CD14-positive monocyte (primary cell): ENCODE measurements around the gene BCAR3. TPM values are rescaled to one million over a fixed set of nuclear protein-coding genes. Genes with fewer than 3 reads are reported as not detected.

ENCODE experiments used
- DNase-seq, 3 donors: peaks; one replicate each; pipeline ENCODE4 v3.0.0-alpha.2; 2011 to 2022
- H2AFZ ChIP-seq: 2 replicates; pipeline ENCODE4 v1.6.0; 2012; ENCODE audit warnings: mild to moderate bottlenecking, low read depth, low read length, inconsistent platforms; ENCODE audit not compliant: insufficient read depth, poor library complexity, severe bottlenecking
- H3K27ac ChIP-seq, 2 donors: 1 replicate in 1 of 2; 2 replicates in 1 of 2; pipeline ENCODE4 v1.5.1; 2012 to 2013; ENCODE audit warnings: low read length in 2 of 2, control low read depth in 1 of 2, inconsistent platforms in 1 of 2, low read depth in 1 of 2, mild to moderate bottlenecking in 1 of 2
- H3K27me3 ChIP-seq, 2 donors: one replicate each; pipeline versions ENCODE4 v1.6.0 to v1.6.1; 2011 to 2013; ENCODE audit warnings: low read length in 2 of 2; ENCODE audit not compliant: control insufficient read depth in 2 of 2, insufficient read depth in 2 of 2
- H3K36me3 ChIP-seq, 2 donors: replicated peaks in 1 of 2; 1 replicate in 1 of 2; 2 replicates in 1 of 2; pipeline versions ENCODE4 v1.5.1 to v1.6.1; 2012 to 2013; ENCODE audit warnings: low read length in 2 of 2, control low read depth in 1 of 2, inconsistent platforms in 1 of 2, mild to moderate bottlenecking in 1 of 2; ENCODE audit not compliant: insufficient read depth in 2 of 2, control insufficient read depth in 1 of 2
- H3K4me1 ChIP-seq, 2 donors: 1 replicate in 1 of 2; 2 replicates in 1 of 2; pipeline versions ENCODE4 v1.5.1 to v1.6.1; 2012 to 2013; ENCODE audit warnings: low read length in 2 of 2, control low read depth in 1 of 2, inconsistent platforms in 1 of 2, mild to moderate bottlenecking in 1 of 2, moderate library complexity in 1 of 2; ENCODE audit not compliant: insufficient read depth in 2 of 2, control insufficient read depth in 1 of 2
- H3K4me2 ChIP-seq: replicated peaks from 2 replicates; pipeline ENCODE3; 2012; ENCODE audit warnings: low read length, moderate library complexity, mild to moderate bottlenecking; ENCODE audit not compliant: poor library complexity, severe bottlenecking; ENCODE audit errors: extremely low read depth
- H3K4me3 ChIP-seq, 3 experiments: fragments of 200-600 bp in 1 of 3; sonication (generic) in 1 of 3; replicated peaks in 1 of 3; 1 replicate in 2 of 3; 2 replicates in 1 of 3; pipeline ENCODE4 v1.5.1; 2011 to 2013; ENCODE audit warnings: low read length in 3 of 3, mild to moderate bottlenecking in 3 of 3, control low read depth in 2 of 3, low read depth in 2 of 3, inconsistent platforms in 1 of 3, moderate library complexity in 1 of 3
- H3K79me2 ChIP-seq: 2 replicates; pipeline ENCODE4 v1.6.0; 2012; ENCODE audit warnings: mild to moderate bottlenecking, control low read depth, inconsistent platforms, low read length, moderate library complexity; ENCODE audit not compliant: insufficient read depth
- H3K9ac ChIP-seq: 2 replicates; pipeline ENCODE4 v1.6.0; 2017; ENCODE audit warnings: low read length, mild to moderate bottlenecking; ENCODE audit not compliant: insufficient read depth, poor library complexity, severe bottlenecking
- H3K9me3 ChIP-seq, 2 donors: replicated peaks in 1 of 2; 1 replicate in 1 of 2; 2 replicates in 1 of 2; pipeline versions ENCODE4 v1.5.1 to v1.6.1; 2012 to 2013; ENCODE audit warnings: low read length in 2 of 2, control low read depth in 1 of 2; ENCODE audit not compliant: control insufficient read depth in 1 of 2, insufficient read depth in 1 of 2
- H4K20me1 ChIP-seq: 2 replicates; pipeline ENCODE4 v1.6.0; 2012; ENCODE audit warnings: mild to moderate bottlenecking, low read length, control low read depth, moderate library complexity; ENCODE audit not compliant: insufficient read depth
- H3K27ac Mint-ChIP-seq, 7 donors: one replicate each; pipeline ENCODE4 v1.8.0; 2020; ENCODE audit warnings: mild to moderate bottlenecking in 7 of 7, mixed read lengths in 7 of 7, moderate library complexity in 6 of 7, inconsistent platforms in 2 of 7
- H3K27me3 Mint-ChIP-seq, 3 donors: one replicate each; pipeline ENCODE4 v1.8.0; 2021 to 2022; ENCODE audit warnings: low read depth in 3 of 3, mild to moderate bottlenecking in 3 of 3, mixed read lengths in 3 of 3, moderate library complexity in 3 of 3, inconsistent platforms in 1 of 3
- H3K36me3 Mint-ChIP-seq, 2 donors: one replicate each; pipeline ENCODE4 v1.8.0; 2020; ENCODE audit warnings: mixed read lengths in 2 of 2, inconsistent platforms in 1 of 2, mild to moderate bottlenecking in 1 of 2
- H3K4me1 Mint-ChIP-seq: one replicate; pipeline ENCODE4 v1.8.0; 2020; ENCODE audit warnings: mild to moderate bottlenecking, mixed read lengths
- H3K4me3 Mint-ChIP-seq, 2 donors: one replicate each; pipeline ENCODE4 v1.8.0; 2020; ENCODE audit warnings: mild to moderate bottlenecking in 2 of 2, mixed read lengths in 2 of 2, moderate library complexity in 1 of 2
- H3K9me3 Mint-ChIP-seq, 7 donors: one replicate each; pipeline ENCODE4 v1.8.0; 2020 to 2022; ENCODE audit warnings: mixed read lengths in 7 of 7, mild to moderate bottlenecking in 6 of 7, moderate library complexity in 6 of 7, inconsistent platforms in 2 of 7
- CTCF ChIP-seq: fragments of 200-600 bp; IDR thresholded peaks from one replicate; pipeline ENCODE4 v1.8.0; 2022; ENCODE audit warnings: antibody characterized with exemption, mild to moderate bottlenecking
- WGBS: methylation state at CpG from one replicate; pipeline ENCODE4 v1.1.5; 2013; ENCODE audit warnings: missing lambda C conversion rate; ENCODE audit not compliant: insufficient coverage; 5-methylcytosine and 5-hydroxymethylcytosine counted together
- intact Hi-C, 2 donors: fragments of 100-400 bp; cut with micrococcal nuclease; formaldehyde crosslinking; loops; one replicate each; pipeline versions ENCODE4 v1.15.0 to v1.15.1; 2023
- polyA plus RNA-seq, 3 donors: library from polyadenylated mRNA; depleted of rRNA in 1 of 3; unstranded in 2 of 3; stranded (reverse) in 1 of 3; fragments of 300-500 nt in 2 of 3; fragments of >200 nt in 1 of 3; fragmentation: Illumina TruSeq in 2 of 3; gene quantifications; 1 replicate in 2 of 3; 2 replicates in 1 of 3; pipeline ENCODE4 v1.2.3, GENCODE V29; 2012 to 2021

BCAR3 gene
- polyA plus RNA-seq, 3 donors = 0.05 to 0.41 TPM; not detected in 1

GRCh38 chr1:93584261-93585003 is 97.2 kb downstream of the BCAR3 start:
- WGBS = 90% methylated on average over 4 of the region's 9 CpGs
- no peak overlapping the region for H3K4me2 ChIP-seq
- TF ChIP-seq CTCF = no peak
- no peaks in the 10 kb centered on the region for H4K20me1 ChIP-seq
- Mint-ChIP-seq H3K4me1 (peaks cover 10% of the 10 kb centered on the region), H3K27me3 (peaks cover 1 to 2% (median 1%) of the 10 kb centered on the region in 3 donors), H3K27ac (peak overlapping the region in 1 of 7 donors; percentile 26), H3K4me3 (no peak overlapping the region), H3K36me3 (peaks cover 0 to 5% of the 10 kb centered on the region in 2 donors), H3K9me3 (peaks cover 0 to 1% (median 0%) of the 10 kb centered on the region in 7 donors)
- H3K36me3 ChIP-seq = no peaks in the 10 kb centered on the region
- intact Hi-C loops = no loop called here
- H2AFZ ChIP-seq = no peak overlapping the region
- H3K9ac ChIP-seq = no peak overlapping the region
- no peaks in the 10 kb centered on the region for H3K9me3 ChIP-seq
- no peak for DNase-seq
- no peaks in the 10 kb centered on the region for H3K27me3 ChIP-seq
- H3K4me1 ChIP-seq = peaks cover 7% of the 10 kb centered on the region in 2 donors
- H3K4me3 ChIP-seq = no peak overlapping the region
- H3K27ac ChIP-seq = no peak overlapping the region
- H3K79me2 ChIP-seq = no peaks in the 10 kb centered on the region

GRCh38 chr1:93581917-93582850 is 99.5 kb downstream of the BCAR3 start:
- Mint-ChIP-seq H3K4me1 (no peaks in the 10 kb centered on the region), H3K9me3 (peaks cover 0 to under 1% (median 0%) of the 10 kb centered on the region in 7 donors), H3K36me3 (no peaks in the 10 kb centered on the region), H3K27me3 (peaks cover 0 to 6% (median 1%) of the 10 kb centered on the region in 3 donors), H3K27ac (no peak overlapping the region), H3K4me3 (no peak overlapping the region)
- Histone ChIP-seq H3K9ac (no peak overlapping the region), H3K36me3 (no peaks in the 10 kb centered on the region), H3K79me2 (no peaks in the 10 kb centered on the region), H4K20me1 (no peaks in the 10 kb centered on the region), H3K27ac (no peak overlapping the region), H2AFZ (no peak overlapping the region), H3K4me2 (no peak overlapping the region), H3K4me3 (no peak overlapping the region), H3K27me3 (no peaks in the 10 kb centered on the region), H3K4me1 (no peaks in the 10 kb centered on the region), H3K9me3 (no peaks in the 10 kb centered on the region)
- DNase-seq = no peak
- 97% methylated on average over 14 of the region's 23 CpGs for WGBS
- intact Hi-C loops = no loop called here
- no peak for TF ChIP-seq CTCF
